Limb (tissue), 2 donors: Measurements from ENCODE around the gene ELOVL7.
"Not testable (repeated sequence)": the region's sequence is repeated elsewhere in the genome, so short reads cannot be mapped to it uniquely, and the experiment has no call there.

Source experiments
- DNase-seq, 2 donors: peaks; one replicate each; pipeline ENCODE4 v3.0.0-alpha.2; 2016; ENCODE audit errors: extremely low spot score in 2 of 2

Gene ELOVL7

GRCh38 chr5:60830581-60831127, 13.4 kb downstream of the ELOVL7 start:
- DNase-seq, result no peak

GRCh38 chr5:60829490-60830266, 14.4 kb downstream of the ELOVL7 start:
- no peak for DNase-seq

GRCh38 chr5:60827201-60827600, 16.9 kb downstream of the ELOVL7 start:
- no peak for DNase-seq

- no peak for DNase-seq
Measured at GRCh38 chr5:60826653-60827052, 17.4 kb downstream of the ELOVL7 start.

- no peak for DNase-seq
Measured at GRCh38 chr5:60823574-60823973, 20.5 kb downstream of the ELOVL7 start.

- DNase-seq, result no peak
Measured at GRCh38 chr5:60822285-60822556, 21.8 kb downstream of the ELOVL7 start.

- DNase-seq, result no peak
Measured at GRCh38 chr5:60821488-60822284, 22.4 kb downstream of the ELOVL7 start.

- DNase-seq, result no peak
Measured at GRCh38 chr5:60820593-60821487, 23.2 kb downstream of the ELOVL7 start.

- DNase-seq, result not testable (repeated sequence)
Measured at GRCh38 chr5:60816138-60816537, 27.9 kb downstream of the ELOVL7 start.

- DNase-seq, result no peak
Measured at GRCh38 chr5:60814498-60814897, 29.6 kb downstream of the ELOVL7 start.

GRCh38 chr5:60812426-60812825, 31.6 kb downstream of the ELOVL7 start:
- no peak for DNase-seq

- no peak for DNase-seq
Measured at GRCh38 chr5:60811105-60811504, 33.0 kb downstream of the ELOVL7 start.

GRCh38 chr5:60810438-60811085, 33.5 kb downstream of the ELOVL7 start:
- no peak for DNase-seq

GRCh38 chr5:60809891-60810425, 34.1 kb downstream of the ELOVL7 start:
- no peak for DNase-seq

- DNase-seq, result no peak
Measured at GRCh38 chr5:60806591-60807243, 37.4 kb downstream of the ELOVL7 start.

GRCh38 chr5:60805463-60805862, 38.6 kb downstream of the ELOVL7 start:
- no peak for DNase-seq

- no peak for DNase-seq
Measured at GRCh38 chr5:60803712-60804111, 40.4 kb downstream of the ELOVL7 start.

- DNase-seq, result no peak
Measured at GRCh38 chr5:60802986-60803385, 41.1 kb downstream of the ELOVL7 start.

GRCh38 chr5:60802226-60802625, 41.8 kb downstream of the ELOVL7 start:
- no peak for DNase-seq

GRCh38 chr5:60797482-60798153, 46.5 kb downstream of the ELOVL7 start:
- DNase-seq, result no peak
